GM12878 (cell line): ENCODE data around the gene ADGRA3. TPM values are rescaled to one million over a fixed set of nuclear protein-coding genes. Genes with fewer than 3 reads are reported as not detected.

Experiments
- BACH1 ChIP-seq: fragments of 450-650 bp; IDR thresholded peaks from 2 replicates; pipeline ENCODE4 v1.6.1; 2017; ENCODE audit warnings: mild to moderate bottlenecking, borderline replicate concordance
- BHLHE40 ChIP-seq, 2 experiments: fragments of 450-650 bp in 1 of 2; IDR thresholded peaks; 2 replicates each; pipeline ENCODE4 v1.6.1; 2011 to 2017; ENCODE audit warnings: low read depth in 2 of 2, borderline replicate concordance in 1 of 2, improper control_type of control experiment in 1 of 2, low read length in 1 of 2, mild to moderate bottlenecking in 1 of 2
- CUX1 ChIP-seq: IDR thresholded peaks from 2 replicates; pipeline ENCODE4 v1.6.1; 2012; ENCODE audit warnings: improper control_type of control experiment, low read depth, low read length; ENCODE audit not compliant: insufficient replicate concordance
- KLF5 ChIP-seq: fragments of 450-650 bp; IDR thresholded peaks from 2 replicates; pipeline ENCODE4 v1.6.1; 2014; ENCODE audit warnings: mild to moderate bottlenecking; ENCODE audit not compliant: partially characterized antibody
- SMAD5 ChIP-seq: IDR thresholded peaks from 2 replicates; pipeline ENCODE4 v1.6.1; 2016; ENCODE audit warnings: antibody characterized with exemption, low read depth
- SREBF2 ChIP-seq: IDR thresholded peaks from 2 replicates; pipeline ENCODE4 v1.6.1; 2012; ENCODE audit warnings: mild to moderate bottlenecking, low read length
- ZNF622 ChIP-seq: fragments of 450-650 bp; IDR thresholded peaks from 2 replicates; pipeline ENCODE4 v1.6.1; 2017; ENCODE audit warnings: mild to moderate bottlenecking, inconsistent platforms
- polyA plus RNA-seq, 11 experiments: library from polyadenylated mRNA; depleted of rRNA in 4 of 11; unstranded in 6 of 11; stranded (reverse) in 5 of 11; fragments of >200 nt; fragmentation: Nextera tagmentation in 4 of 11; fragmentation: Illumina TruSeq in 1 of 11; extraction: Ambion mirVana in 4 of 11; extraction: Trizol in 1 of 11; gene quantifications; 1 replicate in 1 of 11; 2 replicates in 10 of 11; pipeline versions ENCODE4 v1.2.1 to v1.2.3, GENCODE V29; 2011 to 2016; ENCODE audit warnings: inconsistent platforms in 2 of 11, missing spikeins in 2 of 11, low read depth in 1 of 11
- total RNA-seq, 4 experiments: library from RNA; depleted of rRNA in 3 of 4; stranded (reverse); fragments of >200 nt in 3 of 4; fragmentation: Illumina TruSeq in 1 of 4; extraction: Trizol in 1 of 4; gene quantifications; 2 replicates each; pipeline versions ENCODE4 v1.2.1 to v1.2.3, GENCODE V29; 2013 to 2021

ADGRA3 gene
- total and polyA plus RNA-seq, 10 of the 15 experiments (the other 5 are each of a cell fraction or from before 2014, with no cell fraction given) = 0.24 to 66.2 (median 2.5) TPM

- no peak for TF ChIP-seq CUX1
- no peak for TF ChIP-seq BACH1
- no peak for TF ChIP-seq SMAD5
- TF ChIP-seq BHLHE40 (IDR thresholded peaks at IDR 0.05; ENCODE audit: borderline replicate concordance in 1 of 2, low read depth in 2 of 2, low read length in 1 of 2) = no peak
- TF ChIP-seq KLF5 = no peak
- TF ChIP-seq ZNF622 = no peak
- no peak for TF ChIP-seq SREBF2
Measured at GRCh38 chr4:22531311-22532019, 15.6 kb upstream of the ADGRA3 start (continued).
